ENCODE data around the gene FIGN.

The FIGN gene

DNA sequence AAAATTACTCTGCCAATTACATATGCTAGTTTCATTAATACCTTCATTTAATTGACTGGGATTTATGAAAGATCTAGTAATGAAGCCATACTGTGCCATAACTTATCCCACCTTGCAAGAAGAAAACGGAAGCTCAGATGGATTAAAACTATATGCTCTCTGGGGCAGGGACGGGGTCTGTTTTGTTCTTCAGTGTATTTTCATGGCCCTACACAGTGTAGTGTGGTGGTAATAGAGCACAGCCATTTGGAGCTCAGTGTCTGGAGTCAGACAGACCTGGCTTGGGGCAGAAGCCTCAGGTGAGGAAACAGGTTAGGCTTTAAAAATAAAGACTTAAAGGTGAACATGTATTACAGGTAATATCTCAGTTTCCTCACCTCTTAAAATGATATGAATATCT lies 62.3 kb downstream of the FIGN start:
- H3K9me3 Mint-ChIP-seq: no peaks in the 10 kb centered on the region
- no peaks in the 10 kb centered on the region for H3K36me3 Mint-ChIP-seq (ENCODE audit: low read depth)
- no peak overlapping the region for H3K4me3 Mint-ChIP-seq
- no peaks in the 10 kb centered on the region for H3K4me1 Mint-ChIP-seq (ENCODE audit: low read depth)
- no peaks in the 10 kb centered on the region for H3K27me3 Mint-ChIP-seq (ENCODE audit: low read depth)
- no peak overlapping the region for H3K27ac Mint-ChIP-seq

- no peaks in the 10 kb centered on the region for H3K27me3 Mint-ChIP-seq (ENCODE audit: low read depth)
- H3K4me3 Mint-ChIP-seq: no peak overlapping the region
- H3K9me3 Mint-ChIP-seq: no peaks in the 10 kb centered on the region
- H3K27ac Mint-ChIP-seq: no peak overlapping the region
- H3K36me3 Mint-ChIP-seq (ENCODE audit: low read depth): no peaks in the 10 kb centered on the region
- no peaks in the 10 kb centered on the region for H3K4me1 Mint-ChIP-seq (ENCODE audit: low read depth)
Measured at GRCh38 chr2:163670929-163671328, 64.9 kb downstream of the FIGN start.

GRCh38 chr2:163669506-163669905 lies 66.3 kb downstream of the FIGN start:
- H3K9me3 Mint-ChIP-seq: no peaks in the 10 kb centered on the region
- no peaks in the 10 kb centered on the region for H3K4me1 Mint-ChIP-seq (ENCODE audit: low read depth)
- H3K36me3 Mint-ChIP-seq (ENCODE audit: low read depth): no peaks in the 10 kb centered on the region
- H3K27ac Mint-ChIP-seq: no peak overlapping the region
- H3K27me3 Mint-ChIP-seq (ENCODE audit: low read depth): no peaks in the 10 kb centered on the region
- H3K4me3 Mint-ChIP-seq: no peak overlapping the region

GRCh38 chr2:163667064-163667887 lies 68.5 kb downstream of the FIGN start:
- H3K36me3 Mint-ChIP-seq (ENCODE audit: low read depth): no peaks in the 10 kb centered on the region
- H3K4me1 Mint-ChIP-seq (ENCODE audit: low read depth): no peaks in the 10 kb centered on the region
- H3K9me3 Mint-ChIP-seq: no peaks in the 10 kb centered on the region
- H3K27ac Mint-ChIP-seq: no peak overlapping the region
- H3K4me3 Mint-ChIP-seq: no peak overlapping the region
- no peaks in the 10 kb centered on the region for H3K27me3 Mint-ChIP-seq (ENCODE audit: low read depth)

- no peaks in the 10 kb centered on the region for H3K9me3 Mint-ChIP-seq
- H3K27me3 Mint-ChIP-seq (ENCODE audit: low read depth): no peaks in the 10 kb centered on the region
- no peaks in the 10 kb centered on the region for H3K36me3 Mint-ChIP-seq (ENCODE audit: low read depth)
- no peak overlapping the region for H3K27ac Mint-ChIP-seq
- H3K4me1 Mint-ChIP-seq (ENCODE audit: low read depth): no peaks in the 10 kb centered on the region
- H3K4me3 Mint-ChIP-seq: no peak overlapping the region
Measured at GRCh38 chr2:163665817-163666216, 70.0 kb downstream of the FIGN start.

DNA sequence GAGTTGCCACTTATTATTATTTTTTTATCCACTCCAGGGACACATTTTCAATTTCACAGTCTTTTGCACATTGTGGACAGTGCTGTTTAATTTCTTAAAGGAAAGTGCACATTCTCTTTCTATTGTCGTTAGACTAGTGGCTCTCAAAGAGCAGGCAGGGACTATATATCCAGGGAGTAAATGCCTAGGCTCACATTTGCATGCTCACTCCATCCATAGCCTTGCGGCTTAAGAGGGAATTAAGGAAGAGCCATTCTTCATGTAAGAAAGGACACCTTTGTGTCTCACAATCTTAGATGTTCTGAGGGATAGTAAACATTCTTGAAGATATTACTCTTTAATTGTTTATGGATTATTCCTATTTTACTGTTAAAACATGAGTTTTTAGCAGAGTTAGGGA lies 70.8 kb downstream of the FIGN start:
- H3K27me3 Mint-ChIP-seq (ENCODE audit: low read depth): no peaks in the 10 kb centered on the region
- H3K9me3 Mint-ChIP-seq: no peaks in the 10 kb centered on the region
- H3K27ac Mint-ChIP-seq: no peak overlapping the region
- no peaks in the 10 kb centered on the region for H3K36me3 Mint-ChIP-seq (ENCODE audit: low read depth)
- H3K4me3 Mint-ChIP-seq: no peak overlapping the region
- H3K4me1 Mint-ChIP-seq (ENCODE audit: low read depth): no peaks in the 10 kb centered on the region

DNA sequence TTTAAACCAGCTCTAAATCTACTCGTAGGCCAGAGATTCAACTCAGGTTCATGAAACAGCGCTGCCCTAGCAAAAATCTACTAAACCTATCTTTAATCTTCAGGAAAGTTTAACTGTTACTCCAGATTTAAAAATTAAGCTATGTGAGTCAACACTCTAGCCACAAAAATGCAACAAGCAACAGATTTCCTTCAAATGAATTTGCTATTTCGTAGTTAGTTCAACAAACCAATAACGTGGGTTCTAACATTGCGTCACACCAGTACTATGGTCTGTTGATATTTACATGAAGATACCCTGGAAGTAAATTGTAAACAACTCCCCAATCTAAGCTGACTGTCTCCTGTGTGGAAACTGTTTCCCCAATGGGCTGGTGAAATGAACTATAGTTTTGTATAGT lies 71.2 kb downstream of the FIGN start:
- Mint-ChIP-seq H3K36me3 (ENCODE audit: low read depth) (no peaks in the 10 kb centered on the region), H3K4me3 (no peak overlapping the region), H3K27me3 (ENCODE audit: low read depth) (no peaks in the 10 kb centered on the region), H3K4me1 (ENCODE audit: low read depth) (no peaks in the 10 kb centered on the region), H3K9me3 (no peaks in the 10 kb centered on the region), H3K27ac (no peak overlapping the region)

DNA sequence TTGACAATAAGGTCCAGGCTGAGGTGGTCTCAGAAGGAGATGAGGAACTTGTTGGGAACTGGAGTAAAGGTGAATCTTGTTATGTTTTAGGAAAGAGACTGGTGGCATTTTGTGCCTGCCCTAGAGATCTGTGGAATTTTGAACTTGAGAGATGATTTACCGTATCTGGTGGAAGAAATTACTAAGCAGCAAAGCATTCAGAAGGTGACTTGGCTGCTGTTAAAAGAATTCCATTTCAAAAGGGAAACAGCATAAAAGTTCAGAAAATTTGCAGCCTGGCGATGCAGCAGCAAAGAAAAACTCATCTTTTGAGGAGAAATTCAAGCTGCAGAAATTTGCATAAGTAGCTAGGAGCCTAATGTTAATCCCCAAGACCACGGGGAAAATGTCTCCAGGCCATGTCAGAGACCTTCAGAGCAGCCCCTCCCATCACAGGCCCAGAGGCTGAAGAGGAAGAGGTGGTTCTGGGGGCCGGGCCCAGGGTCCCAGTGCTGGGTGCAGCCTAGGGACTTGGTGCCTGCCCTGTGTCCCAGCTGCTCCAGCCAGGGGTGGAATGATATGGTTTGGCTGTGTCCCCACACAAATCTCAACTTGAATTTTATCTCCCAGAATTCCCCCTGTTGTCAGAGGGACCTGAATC lies 73.5 kb downstream of the FIGN start:
- no peaks in the 10 kb centered on the region for H3K9me3 Mint-ChIP-seq
- no peaks in the 10 kb centered on the region for H3K4me1 Mint-ChIP-seq (ENCODE audit: low read depth)
- H3K27me3 Mint-ChIP-seq (ENCODE audit: low read depth): no peaks in the 10 kb centered on the region
- H3K27ac Mint-ChIP-seq: no peak overlapping the region
- H3K36me3 Mint-ChIP-seq (ENCODE audit: low read depth): no peaks in the 10 kb centered on the region
- H3K4me3 Mint-ChIP-seq: no peak overlapping the region

GRCh38 chr2:163659224-163659623 lies 76.6 kb downstream of the FIGN start:
- no peaks in the 10 kb centered on the region for H3K4me1 Mint-ChIP-seq (ENCODE audit: low read depth)
- no peaks in the 10 kb centered on the region for H3K27me3 Mint-ChIP-seq (ENCODE audit: low read depth)
- no peaks in the 10 kb centered on the region for H3K36me3 Mint-ChIP-seq (ENCODE audit: low read depth)
- H3K27ac Mint-ChIP-seq: no peak overlapping the region
- no peaks in the 10 kb centered on the region for H3K9me3 Mint-ChIP-seq
- H3K4me3 Mint-ChIP-seq: no peak overlapping the region

DNA sequence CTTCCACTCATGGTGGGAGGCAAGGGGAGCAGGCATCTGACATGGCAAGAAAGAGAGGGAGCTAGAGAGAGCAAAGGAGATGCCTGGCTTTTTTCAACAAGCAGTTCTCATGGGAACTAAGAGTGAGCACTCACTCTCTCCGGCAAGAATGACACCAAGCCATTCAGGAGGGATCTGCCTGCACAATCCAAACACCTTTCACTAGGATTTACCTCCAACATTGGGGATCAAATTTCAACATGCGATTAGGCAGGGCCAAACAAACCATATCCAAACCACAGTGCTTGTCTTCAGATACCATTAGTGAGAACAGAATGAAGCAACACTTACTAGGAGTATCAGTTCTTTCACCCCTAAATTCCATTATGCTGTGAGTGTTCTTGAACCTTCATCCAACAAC lies 77.3 kb downstream of the FIGN start:
- Mint-ChIP-seq H3K27ac (no peak overlapping the region), H3K9me3 (no peaks in the 10 kb centered on the region), H3K36me3 (ENCODE audit: low read depth) (no peaks in the 10 kb centered on the region), H3K4me3 (no peak overlapping the region), H3K4me1 (ENCODE audit: low read depth) (no peaks in the 10 kb centered on the region), H3K27me3 (ENCODE audit: low read depth) (no peaks in the 10 kb centered on the region)

- H3K4me3 Mint-ChIP-seq: no peak overlapping the region
- H3K9me3 Mint-ChIP-seq: no peaks in the 10 kb centered on the region
- H3K27ac Mint-ChIP-seq: no peak overlapping the region
- H3K4me1 Mint-ChIP-seq (ENCODE audit: low read depth): no peaks in the 10 kb centered on the region
- no peaks in the 10 kb centered on the region for H3K27me3 Mint-ChIP-seq (ENCODE audit: low read depth)
- H3K36me3 Mint-ChIP-seq (ENCODE audit: low read depth): no peaks in the 10 kb centered on the region
Measured at GRCh38 chr2:163657281-163657656, 78.5 kb downstream of the FIGN start.

DNA sequence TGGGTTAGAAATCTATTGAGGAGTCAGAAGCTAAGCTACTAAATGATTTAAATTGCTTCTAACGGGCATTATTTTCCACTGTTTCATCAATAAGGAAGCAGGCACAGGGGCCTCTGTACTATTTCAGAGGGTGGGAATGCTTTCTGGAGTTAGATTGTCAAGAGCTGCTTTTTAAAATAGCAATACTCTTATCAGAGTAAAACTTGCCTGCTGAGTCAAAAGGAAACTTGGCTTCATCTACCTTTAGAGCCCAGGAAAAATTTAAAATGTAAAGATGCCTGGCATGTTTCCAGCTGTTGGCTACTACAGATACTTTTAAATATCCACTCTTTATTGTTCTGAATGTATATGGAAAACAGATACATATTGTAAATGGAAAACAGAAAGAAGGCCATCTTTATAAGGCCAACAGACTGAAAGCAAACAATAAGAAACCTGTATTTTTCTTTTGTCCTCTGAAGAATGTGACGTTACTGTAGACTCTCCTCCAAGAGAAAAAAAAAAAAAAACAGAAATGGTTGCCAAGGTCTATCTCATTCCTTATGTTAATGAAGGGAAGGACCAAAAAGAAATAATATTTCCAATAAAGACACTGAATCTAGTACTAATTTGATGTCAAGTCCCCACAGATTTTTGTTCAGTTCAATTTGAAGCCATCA lies 79.1 kb downstream of the FIGN start:
- Mint-ChIP-seq H3K4me3 (no peak overlapping the region), H3K9me3 (no peaks in the 10 kb centered on the region), H3K27ac (no peak overlapping the region), H3K4me1 (ENCODE audit: low read depth) (no peaks in the 10 kb centered on the region), H3K36me3 (ENCODE audit: low read depth) (no peaks in the 10 kb centered on the region), H3K27me3 (ENCODE audit: low read depth) (no peaks in the 10 kb centered on the region)

GRCh38 chr2:163655667-163656066 lies 80.1 kb downstream of the FIGN start:
- H3K9me3 Mint-ChIP-seq: no peaks in the 10 kb centered on the region
- H3K27me3 Mint-ChIP-seq (ENCODE audit: low read depth): no peaks in the 10 kb centered on the region
- H3K36me3 Mint-ChIP-seq (ENCODE audit: low read depth): no peaks in the 10 kb centered on the region
- no peak overlapping the region for H3K27ac Mint-ChIP-seq
- H3K4me3 Mint-ChIP-seq: no peak overlapping the region
- H3K4me1 Mint-ChIP-seq (ENCODE audit: low read depth): no peaks in the 10 kb centered on the region

- H3K27me3 Mint-ChIP-seq (ENCODE audit: low read depth): no peaks in the 10 kb centered on the region
- no peaks in the 10 kb centered on the region for H3K36me3 Mint-ChIP-seq (ENCODE audit: low read depth)
- H3K4me3 Mint-ChIP-seq: no peak overlapping the region
- H3K4me1 Mint-ChIP-seq (ENCODE audit: low read depth): no peaks in the 10 kb centered on the region
- H3K9me3 Mint-ChIP-seq: no peaks in the 10 kb centered on the region
- H3K27ac Mint-ChIP-seq: no peak overlapping the region
Measured at GRCh38 chr2:163652751-163653150, 83.1 kb downstream of the FIGN start.

GRCh38 chr2:163649080-163649479 lies 86.7 kb downstream of the FIGN start:
- no peaks in the 10 kb centered on the region for H3K9me3 Mint-ChIP-seq
- no peak overlapping the region for H3K27ac Mint-ChIP-seq
- H3K4me3 Mint-ChIP-seq: no peak overlapping the region
- no peaks in the 10 kb centered on the region for H3K4me1 Mint-ChIP-seq (ENCODE audit: low read depth)
- H3K27me3 Mint-ChIP-seq (ENCODE audit: low read depth): no peaks in the 10 kb centered on the region
- H3K36me3 Mint-ChIP-seq (ENCODE audit: low read depth): no peaks in the 10 kb centered on the region

Measured in T-helper 1 cell treated with Interleukin-12 subunit alpha and Interleukin-12 subunit beta and Interleukin-4 antibody, amounts not matched to agents 30 μg/mL and 1 μg/mL, for 36 hours (primary cell).